NCI-H187 (cell line): ENCODE data around the gene SULF2.
A peak's percentile ranks its signal among the peaks of the same experiment; 100 is the strongest.
"Not testable (repeated sequence)": the region's sequence is repeated elsewhere in the genome, so short reads cannot be mapped to it uniquely, and the experiment has no call there.

Experiments used
- DNase-seq, 2 experiments: peaks; one replicate each; lab custom pipeline; 2025; lab: John Stamatoyannopoulos, UW

The SULF2 gene

GRCh38 chr20:47785311-47785853 lies at the start of gene SULF2:
Gene SULF2, minus strand, starts transcription at chr20:47785481. Its CDS starts 28,118 bp downstream, at chr20:47757363.
- DNase-seq, result no peak

- not testable (repeated sequence) for DNase-seq
These were observed 46.4 kb upstream of the SULF2 start for GRCh38 chr20:47831675-47832074.

- not testable (repeated sequence) for DNase-seq
These were observed 41.4 kb upstream of the SULF2 start for GRCh38 chr20:47826716-47827115.

- not testable (repeated sequence) for DNase-seq
These were observed 40.7 kb upstream of the SULF2 start for GRCh38 chr20:47826006-47826405.

GRCh38 chr20:47825011-47825762 lies 39.9 kb upstream of the SULF2 start:
- DNase-seq, result peak; percentile 73 to 85

- not testable (repeated sequence) for DNase-seq
These were observed 38.7 kb upstream of the SULF2 start for GRCh38 chr20:47823941-47824340.

GRCh38 chr20:47821481-47822100 lies 36.3 kb upstream of the SULF2 start:
- DNase-seq, result no peak

GRCh38 chr20:47818996-47819609 lies 33.8 kb upstream of the SULF2 start:
- no peak for DNase-seq

GRCh38 chr20:47818466-47818865 lies 33.2 kb upstream of the SULF2 start:
- no peak for DNase-seq

GRCh38 chr20:47818016-47818415 lies 32.7 kb upstream of the SULF2 start:
- DNase-seq, result no peak

GRCh38 chr20:47817573-47817972 lies 32.3 kb upstream of the SULF2 start:
- no peak for DNase-seq

- DNase-seq, result no peak
These were observed 31.5 kb upstream of the SULF2 start for GRCh38 chr20:47816487-47817451.

- DNase-seq, result no peak
These were observed 30.6 kb upstream of the SULF2 start for GRCh38 chr20:47815866-47816265.

- DNase-seq, result no peak
These were observed 30.1 kb upstream of the SULF2 start for GRCh38 chr20:47815416-47815806.

- no peak for DNase-seq
These were observed 29.5 kb upstream of the SULF2 start for GRCh38 chr20:47814632-47815415.

GRCh38 chr20:47810721-47811347 lies 25.6 kb upstream of the SULF2 start:
- no peak for DNase-seq

GRCh38 chr20:47810116-47810677 lies 24.9 kb upstream of the SULF2 start:
- DNase-seq, result no peak

GRCh38 chr20:47809161-47809960 lies 24.1 kb upstream of the SULF2 start:
- DNase-seq, result no peak

GRCh38 chr20:47805951-47806350 lies 20.7 kb upstream of the SULF2 start:
- no peak for DNase-seq
